ENCODE data around the gene TTYH1. TPM values are rescaled to one million over a fixed set of nuclear protein-coding genes. Genes with fewer than 3 reads are reported as not detected.

The TTYH1 gene
- total RNA-seq, 1 donor from 2014 or later, result 2.7 TPM

GRCh38 chr19:54422136-54422535, 6.9 kb downstream of the TTYH1 start:
- no peak for DNase-seq (ENCODE audit: low spot score)

DNA sequence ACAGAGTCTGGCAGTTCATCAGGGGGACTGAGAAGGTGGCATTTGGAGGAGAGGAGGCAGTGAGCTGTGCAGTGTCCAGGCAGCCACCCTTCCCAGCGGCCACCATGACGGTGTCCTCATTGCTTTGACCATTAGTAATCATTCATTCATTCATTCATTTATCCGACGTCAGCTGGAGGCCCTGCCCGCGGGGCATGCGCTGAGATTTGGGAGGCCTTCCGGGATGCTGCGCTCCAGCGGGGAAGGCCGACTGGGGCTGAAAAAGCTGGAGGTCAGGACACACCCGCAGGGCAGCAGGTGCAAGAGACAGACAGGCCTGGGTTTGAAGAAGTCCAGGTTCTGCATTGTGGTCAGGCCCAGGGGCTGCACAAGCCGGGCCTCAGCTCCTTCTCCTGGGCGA, 8.9 kb downstream of the TTYH1 start:
- no peak for DNase-seq (ENCODE audit: low spot score)

DNA sequence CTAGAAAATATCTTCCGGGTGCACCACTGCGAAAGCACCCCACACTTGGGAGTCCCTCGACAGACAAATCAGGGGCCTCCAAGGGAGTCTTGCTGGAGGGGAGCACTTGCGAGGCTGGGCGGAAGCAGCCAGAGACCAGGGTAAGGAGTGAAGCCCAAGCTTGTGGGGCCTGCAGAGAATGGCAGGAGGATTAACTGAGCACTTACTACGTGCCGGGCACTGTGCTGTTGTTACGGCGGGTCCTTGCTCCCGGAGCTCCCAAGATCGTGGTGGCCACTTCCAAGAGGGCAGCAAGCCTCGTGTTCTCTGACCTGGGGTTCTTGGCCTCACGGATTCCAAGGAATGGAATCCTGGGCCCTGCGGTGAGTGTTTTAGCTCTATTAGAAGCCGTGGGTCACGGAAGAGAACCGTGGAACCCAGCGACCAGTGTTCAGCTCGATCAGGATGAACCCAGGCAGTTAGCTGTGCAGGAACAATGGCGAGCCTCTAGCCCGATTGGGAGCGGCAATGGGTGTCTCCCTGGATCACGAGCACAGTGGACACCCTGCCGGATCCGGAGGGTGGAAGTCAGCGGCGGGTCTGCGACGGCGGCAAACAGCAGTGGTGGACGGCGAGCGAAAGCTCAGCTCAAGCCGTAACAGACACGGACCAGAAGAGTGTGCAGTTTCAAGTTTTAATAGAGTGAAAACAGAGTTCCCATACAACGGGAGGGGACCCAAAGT, 9.6 kb downstream of the TTYH1 start:
- no peak for DNase-seq (ENCODE audit: low spot score)

DNA sequence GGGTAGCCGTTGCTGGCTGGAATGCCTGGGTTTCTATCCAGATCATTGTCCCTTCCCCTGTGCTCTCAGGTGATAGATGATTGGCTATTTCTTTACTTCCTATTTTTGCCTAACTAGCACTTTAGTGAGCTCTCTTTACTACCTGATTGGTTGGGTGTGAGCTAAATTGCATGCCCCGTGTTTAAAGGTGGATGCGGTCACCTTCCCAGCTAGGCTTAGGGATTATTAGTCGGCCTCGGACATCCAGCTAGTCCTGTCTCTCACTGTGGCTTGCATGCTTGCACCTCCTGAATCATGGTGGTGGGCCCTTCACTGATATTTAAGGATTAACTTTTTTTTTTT, 10.1 kb downstream of the TTYH1 start:
- no peak for DNase-seq (ENCODE audit: low spot score)

GRCh38 chr19:54426291-54426931, 11.1 kb downstream of the TTYH1 start:
- DNase-seq (ENCODE audit: low spot score), result no peak

GRCh38 chr19:54427586-54427985, 12.3 kb downstream of the TTYH1 start:
- no peak for DNase-seq (ENCODE audit: low spot score)

DNA sequence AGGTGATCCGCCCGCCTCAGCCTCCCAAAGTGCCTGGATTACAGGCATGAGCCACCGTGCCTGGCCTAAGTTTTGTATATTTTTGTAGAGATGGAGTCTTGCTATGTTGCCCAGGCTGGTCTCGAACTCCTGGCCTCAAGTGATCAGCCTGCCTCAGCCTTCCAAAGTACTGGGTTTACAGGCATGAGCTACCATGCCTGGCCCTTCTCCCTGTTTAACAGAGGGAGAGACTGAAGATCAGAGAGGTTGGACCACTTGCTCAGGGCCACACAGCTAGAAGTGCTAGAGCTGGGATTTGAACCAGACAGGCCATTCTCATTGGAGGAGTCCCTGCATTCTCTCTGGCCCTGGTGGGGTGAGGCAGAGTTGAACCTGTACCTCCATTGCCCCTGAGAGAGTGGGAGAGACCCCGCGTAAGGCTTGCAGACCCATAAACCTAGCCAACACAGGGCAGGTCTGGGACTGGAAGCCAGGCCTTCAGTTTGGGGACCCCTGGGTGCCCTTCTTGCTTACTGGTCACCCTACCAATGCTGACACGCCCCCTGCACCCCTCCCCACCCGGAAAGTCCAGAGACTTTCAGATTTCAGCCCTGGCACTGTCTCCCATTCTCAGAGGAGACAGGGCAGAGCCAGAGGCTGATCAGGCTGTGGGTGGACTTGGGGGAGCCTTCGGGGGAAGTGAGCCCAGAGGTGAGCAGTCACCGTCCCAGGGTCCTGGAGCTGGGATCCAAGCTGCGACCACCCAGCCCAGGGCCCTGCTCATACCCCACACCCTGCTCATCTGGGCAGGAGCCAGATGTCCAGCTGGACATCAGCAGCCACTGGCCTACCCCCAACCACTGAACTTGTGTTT, 13.3 kb downstream of the TTYH1 start:
- no peak for DNase-seq (ENCODE audit: low spot score)

GRCh38 chr19:54429176-54429495, 13.9 kb downstream of the TTYH1 start:
- DNase-seq (ENCODE audit: low spot score), result no peak

- DNase-seq (ENCODE audit: low spot score), result no peak
Observed at GRCh38 chr19:54429545-54430227, 14.4 kb downstream of the TTYH1 start.

DNA sequence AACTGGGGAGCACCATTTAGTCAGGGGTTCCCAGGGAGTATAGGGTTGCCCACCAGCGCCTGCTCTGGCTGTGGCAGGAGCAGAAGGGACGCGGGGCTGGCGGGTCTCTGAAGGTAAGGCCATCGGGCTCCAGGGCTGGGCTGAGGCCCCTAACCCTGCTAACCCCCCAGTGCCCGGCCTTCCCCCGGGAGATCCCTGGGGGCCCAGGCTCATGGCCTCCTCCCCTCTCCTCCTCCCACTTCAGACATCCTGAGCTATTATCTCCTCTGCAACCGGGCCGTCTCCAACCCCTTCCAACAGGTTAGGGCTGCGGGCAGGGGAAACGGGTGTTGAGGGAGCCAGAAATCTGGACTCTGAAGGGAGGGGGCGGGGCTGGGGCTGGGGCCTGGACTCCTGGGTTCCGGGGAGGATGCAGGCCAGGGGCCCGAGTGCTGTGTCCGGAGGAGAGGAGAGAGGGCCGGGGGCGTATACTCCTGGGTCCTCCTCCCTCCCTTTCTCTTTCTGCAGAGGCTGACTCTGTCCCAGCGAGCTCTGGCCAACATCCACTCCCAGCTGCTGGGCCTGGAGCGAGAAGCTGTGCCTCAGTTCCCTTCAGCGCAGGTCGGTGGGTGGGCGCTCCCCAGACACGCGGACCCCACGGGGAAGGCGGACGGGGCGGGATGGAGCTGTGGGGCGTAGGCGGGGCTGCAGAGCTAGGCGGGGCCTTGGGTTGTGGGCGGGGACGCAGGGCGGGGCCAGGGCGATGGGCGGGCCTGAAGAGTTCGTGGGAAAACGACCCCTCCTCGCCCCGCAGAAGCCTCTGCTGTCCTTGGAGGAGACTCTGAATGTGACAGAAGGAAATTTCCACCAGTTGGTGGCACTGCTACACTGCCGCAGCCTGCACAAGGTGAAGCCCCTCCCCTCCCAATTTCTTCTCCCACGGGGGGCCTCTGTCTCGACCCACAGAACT, 15.3 kb downstream of the TTYH1 start:
- DNase-seq (ENCODE audit: low spot score), result no peak

GRCh38 chr19:54431255-54431838, 16.1 kb downstream of the TTYH1 start:
- no peak for DNase-seq (ENCODE audit: low spot score)

GRCh38 chr19:54432144-54432738, 17.0 kb downstream of the TTYH1 start:
- no peak for DNase-seq (ENCODE audit: low spot score)

DNA sequence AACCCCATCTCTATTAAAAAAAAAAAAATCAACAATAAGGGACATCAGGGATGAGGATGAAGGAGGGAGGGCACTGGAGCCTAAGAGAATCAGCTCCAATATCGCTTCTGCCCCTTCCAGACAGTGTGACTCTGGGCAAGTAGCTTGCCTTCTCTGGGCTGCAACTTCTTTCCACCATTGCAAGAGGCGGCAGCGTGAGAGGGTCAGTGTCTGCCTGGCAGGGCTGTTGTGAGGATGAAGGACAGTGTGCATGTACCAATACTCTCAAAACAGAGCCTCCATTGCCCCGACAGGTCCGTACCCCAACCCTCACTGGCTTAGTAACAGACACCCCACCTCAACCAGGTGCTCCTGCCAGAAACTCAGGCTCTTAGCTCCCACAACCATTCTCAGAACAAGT, 18.4 kb downstream of the TTYH1 start:
- no peak for DNase-seq (ENCODE audit: low spot score)

DNA sequence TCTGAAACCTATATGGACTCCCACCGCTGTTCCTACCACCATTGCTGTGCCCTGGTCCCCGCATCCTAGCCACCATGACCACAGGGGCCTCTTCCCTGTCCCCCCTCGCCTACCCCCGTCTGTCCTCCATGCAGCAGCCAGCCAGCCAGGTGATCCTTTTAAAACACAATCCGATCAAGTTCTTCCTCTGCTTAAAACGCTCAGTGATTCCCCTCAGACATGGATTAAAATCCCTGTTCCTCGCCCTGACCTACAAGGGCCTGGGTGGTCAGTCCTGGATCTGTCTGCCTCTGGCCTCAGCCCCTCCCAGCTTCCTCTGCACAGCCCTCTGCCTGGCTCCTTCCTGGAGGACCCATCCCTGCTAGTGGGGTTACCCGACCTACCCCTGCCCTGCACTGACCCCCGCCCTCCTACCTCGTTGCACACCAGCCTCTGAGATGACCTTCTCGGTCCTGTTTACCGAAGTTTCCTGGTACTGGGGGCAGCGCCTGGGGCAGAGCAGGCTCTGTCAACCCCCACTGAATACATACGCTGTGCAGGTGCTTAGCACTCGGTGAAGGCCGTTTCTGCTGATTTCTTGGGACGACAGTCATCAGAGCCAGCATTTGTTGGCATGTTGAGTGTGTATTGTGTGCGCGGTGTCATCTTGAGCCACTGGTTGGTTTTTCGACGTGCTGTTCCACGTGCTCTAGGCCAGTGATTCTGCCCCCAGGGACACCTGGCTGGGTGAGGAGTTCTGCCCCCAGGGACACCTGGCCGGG, 19.0 kb downstream of the TTYH1 start:
- no peak for DNase-seq (ENCODE audit: low spot score)

DNA sequence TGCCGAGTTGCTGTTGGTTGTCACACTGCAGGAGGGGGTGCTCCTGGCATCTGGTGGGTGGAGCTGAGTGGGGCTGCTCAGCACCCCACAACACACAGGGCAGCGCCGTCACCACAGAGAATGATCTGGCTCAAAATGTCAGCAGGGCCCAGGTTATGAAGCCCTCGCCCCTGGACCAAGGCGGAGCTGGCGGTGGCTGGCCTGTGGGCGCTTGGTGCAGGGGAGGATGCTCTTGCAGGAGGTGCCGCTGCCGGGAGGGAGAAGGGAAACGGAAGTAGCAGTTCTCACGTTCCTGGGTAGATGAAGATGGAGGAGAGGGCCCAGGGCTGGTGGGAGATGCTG, 19.6 kb downstream of the TTYH1 start:
- DNase-seq (ENCODE audit: low spot score), result no peak

GRCh38 chr19:54435551-54436016, 20.3 kb downstream of the TTYH1 start:
- no peak for DNase-seq (ENCODE audit: low spot score)

DNA sequence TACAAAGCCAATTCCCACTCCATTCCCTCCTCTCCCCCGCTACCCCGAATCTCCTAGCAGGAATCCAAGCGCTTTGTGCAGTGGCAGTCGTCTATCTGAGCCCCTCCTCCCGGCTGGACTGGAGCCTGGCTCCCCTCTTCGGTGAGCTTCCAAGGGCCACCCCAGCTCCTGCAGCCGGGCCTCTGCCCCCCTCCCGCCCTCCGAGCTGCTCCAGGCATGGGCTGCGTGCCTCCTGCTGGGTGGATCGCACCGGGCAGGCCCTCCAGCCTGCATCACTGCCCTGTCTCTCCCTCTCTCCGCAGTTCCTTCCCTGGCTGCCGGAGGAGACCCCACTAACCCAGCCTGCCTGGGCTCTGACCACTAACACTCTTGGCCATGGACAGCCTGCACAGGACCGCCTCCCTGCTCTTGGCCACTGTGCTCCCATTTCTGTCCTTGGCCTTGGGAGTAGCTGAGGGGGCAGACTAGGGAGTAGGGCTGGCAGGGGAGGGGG, 20.8 kb downstream of the TTYH1 start:
- no peak for DNase-seq (ENCODE audit: low spot score)

DNA sequence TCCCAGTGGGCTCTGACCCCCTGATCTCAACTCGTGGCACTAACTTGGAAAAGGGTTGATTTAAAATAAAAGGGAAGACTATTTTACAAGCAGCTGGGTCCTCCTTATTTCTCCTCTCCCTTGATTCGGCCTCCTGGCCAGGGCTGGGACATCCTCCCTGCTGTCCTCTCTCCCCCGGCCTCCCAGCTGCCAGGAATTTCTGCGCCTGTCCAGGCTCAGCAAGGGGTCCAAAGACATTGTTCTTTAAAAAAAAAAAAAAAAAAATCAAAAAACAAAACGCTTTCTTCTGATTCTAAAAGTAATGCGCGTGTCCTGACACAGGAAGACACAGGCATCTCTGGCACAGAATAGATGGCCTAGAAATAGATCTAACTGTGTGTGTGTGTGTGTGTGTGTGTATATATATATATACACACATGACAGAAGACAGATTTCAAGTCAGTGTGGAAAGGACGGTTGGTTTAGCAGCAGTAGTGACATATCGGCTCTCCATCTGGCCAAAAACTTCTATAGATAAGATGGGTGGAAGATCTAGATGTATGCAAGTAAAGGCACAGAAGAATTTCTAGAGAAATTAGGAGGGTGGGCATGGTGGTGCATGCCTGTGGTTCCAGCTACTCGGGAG, 21.5 kb downstream of the TTYH1 start:
- DNase-seq (ENCODE audit: low spot score), result no peak

All from ureter (tissue), 1 donor.